ENCODE results near the gene ADI1.

DNA sequence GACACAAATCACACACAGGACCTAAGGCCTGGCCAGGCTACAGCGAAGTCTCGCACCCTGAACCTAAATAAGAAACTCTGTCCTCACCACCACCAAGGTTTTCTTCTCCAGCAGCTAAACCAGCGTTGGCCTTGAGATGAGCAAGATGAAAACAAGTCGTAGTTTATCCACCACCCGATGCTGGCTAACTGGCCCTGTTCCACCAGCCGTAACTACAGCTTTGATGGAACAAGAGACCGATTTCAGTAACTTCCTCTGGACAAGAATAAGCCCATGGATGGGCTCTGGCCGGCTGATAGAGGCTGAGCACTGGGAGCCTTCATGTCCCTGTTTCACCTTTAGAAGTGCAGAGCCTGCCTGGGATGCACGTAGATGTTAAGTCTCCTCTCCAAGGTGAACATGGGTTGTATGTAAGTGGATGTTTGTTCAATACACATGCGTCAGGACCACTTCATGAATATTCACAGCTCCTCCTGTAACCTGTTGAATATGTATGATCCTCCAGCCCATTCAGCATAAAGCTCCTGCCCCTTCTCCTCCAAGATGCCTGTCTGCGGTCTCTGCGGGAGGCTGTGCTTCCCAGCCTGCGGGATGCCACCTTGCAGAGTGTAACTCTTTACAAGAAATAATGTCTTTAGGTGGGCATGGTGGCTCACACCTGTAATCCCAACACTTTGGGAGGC, 24.2 kb downstream of the ADI1 start:
- TF ChIP-seq, protein P1, sequence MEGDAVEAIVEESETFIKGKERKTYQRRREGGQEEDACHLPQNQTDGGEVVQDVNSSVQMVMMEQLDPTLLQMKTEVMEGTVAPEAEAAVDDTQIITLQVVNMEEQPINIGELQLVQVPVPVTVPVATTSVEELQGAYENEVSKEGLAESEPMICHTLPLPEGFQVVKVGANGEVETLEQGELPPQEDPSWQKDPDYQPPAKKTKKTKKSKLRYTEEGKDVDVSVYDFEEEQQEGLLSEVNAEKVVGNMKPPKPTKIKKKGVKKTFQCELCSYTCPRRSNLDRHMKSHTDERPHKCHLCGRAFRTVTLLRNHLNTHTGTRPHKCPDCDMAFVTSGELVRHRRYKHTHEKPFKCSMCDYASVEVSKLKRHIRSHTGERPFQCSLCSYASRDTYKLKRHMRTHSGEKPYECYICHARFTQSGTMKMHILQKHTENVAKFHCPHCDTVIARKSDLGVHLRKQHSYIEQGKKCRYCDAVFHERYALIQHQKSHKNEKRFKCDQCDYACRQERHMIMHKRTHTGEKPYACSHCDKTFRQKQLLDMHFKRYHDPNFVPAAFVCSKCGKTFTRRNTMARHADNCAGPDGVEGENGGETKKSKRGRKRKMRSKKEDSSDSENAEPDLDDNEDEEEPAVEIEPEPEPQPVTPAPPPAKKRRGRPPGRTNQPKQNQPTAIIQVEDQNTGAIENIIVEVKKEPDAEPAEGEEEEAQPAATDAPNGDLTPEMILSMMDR (IDR thresholded peaks at IDR 0.05): no peak
- TF ChIP-seq POLR2A (IDR thresholded peaks at IDR 0.05): no peak

Data from adrenal gland (tissue), 5 donors.